ENCODE measurements around the gene WDR62.

The WDR62 gene

GRCh38 chr19:36054733-36055686 lies at the start of gene WDR62:
Gene WDR62, plus strand, starts transcription at chr19:36054897. Its CDS starts 75 bp downstream, at chr19:36054972.
- TF ChIP-seq CTCF (IDR thresholded peaks at IDR 0.05; ENCODE audit: extremely low read depth, missing control alignments): no peak
- DNase-seq (ENCODE audit: low spot score): peak; percentile 97

- no peak for DNase-seq (ENCODE audit: low spot score)
- TF ChIP-seq CTCF (IDR thresholded peaks at IDR 0.05; ENCODE audit: extremely low read depth, missing control alignments): no peak
These were observed 47.7 kb upstream of the WDR62 start for GRCh38 chr19:36006955-36007354.

- DNase-seq (ENCODE audit: low spot score): no peak
- no peak for TF ChIP-seq CTCF (IDR thresholded peaks at IDR 0.05; ENCODE audit: extremely low read depth, missing control alignments)
These were observed 46.2 kb upstream of the WDR62 start, which contains the start of gene SYNE4 for GRCh38 chr19:36008336-36008978. Gene SYNE4, minus strand, starts transcription at chr19:36008813. Its CDS starts 132 bp downstream, at chr19:36008681.

- no peak for TF ChIP-seq CTCF (IDR thresholded peaks at IDR 0.05; ENCODE audit: extremely low read depth, missing control alignments)
- DNase-seq (ENCODE audit: low spot score): peak; percentile 83
These were observed 45.5 kb upstream of the WDR62 start for GRCh38 chr19:36009220-36009619.

- no peak for TF ChIP-seq CTCF (IDR thresholded peaks at IDR 0.05; ENCODE audit: extremely low read depth, missing control alignments)
- DNase-seq (ENCODE audit: low spot score): no peak
These were observed 44.9 kb upstream of the WDR62 start for GRCh38 chr19:36009633-36010379.

- no peak for TF ChIP-seq CTCF (IDR thresholded peaks at IDR 0.05; ENCODE audit: extremely low read depth, missing control alignments)
- DNase-seq (ENCODE audit: low spot score): no peak
These were observed 44.3 kb upstream of the WDR62 start for GRCh38 chr19:36010402-36010801.

Data from GM20000 (cell line).